HG03175 (cell line): ENCODE data around the gene KBTBD12.

ENCODE experiments used
- ATAC-seq: cut with Tn5 transposase; IDR thresholded peaks from one replicate; pipeline ENCODE4 v1.9.1; 2021; ENCODE audit warnings: mild to moderate bottlenecking, moderate library complexity; ENCODE audit not compliant: unreplicated experiment

KBTBD12 gene

DNA sequence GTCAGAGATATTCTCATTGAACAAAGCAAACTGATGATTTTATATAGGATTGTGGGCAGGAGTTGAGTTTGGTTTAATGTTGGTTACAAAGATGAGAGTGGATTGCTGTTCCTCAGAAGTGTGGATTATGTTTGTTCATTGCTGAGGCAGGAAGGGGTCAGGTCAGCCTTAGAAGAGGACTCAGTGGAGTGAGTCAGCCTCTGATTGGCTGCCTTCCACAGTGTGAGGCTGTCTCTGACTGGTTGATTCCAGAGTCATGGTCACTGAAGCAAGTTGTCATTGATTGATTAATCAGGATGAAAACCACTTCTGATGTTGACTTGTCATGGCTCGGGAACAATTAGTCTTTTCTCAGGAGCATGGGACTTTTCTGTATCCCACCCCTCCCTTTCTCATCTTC, 36.2 kb downstream of the KBTBD12 start:
- ATAC-seq: no peak

DNA sequence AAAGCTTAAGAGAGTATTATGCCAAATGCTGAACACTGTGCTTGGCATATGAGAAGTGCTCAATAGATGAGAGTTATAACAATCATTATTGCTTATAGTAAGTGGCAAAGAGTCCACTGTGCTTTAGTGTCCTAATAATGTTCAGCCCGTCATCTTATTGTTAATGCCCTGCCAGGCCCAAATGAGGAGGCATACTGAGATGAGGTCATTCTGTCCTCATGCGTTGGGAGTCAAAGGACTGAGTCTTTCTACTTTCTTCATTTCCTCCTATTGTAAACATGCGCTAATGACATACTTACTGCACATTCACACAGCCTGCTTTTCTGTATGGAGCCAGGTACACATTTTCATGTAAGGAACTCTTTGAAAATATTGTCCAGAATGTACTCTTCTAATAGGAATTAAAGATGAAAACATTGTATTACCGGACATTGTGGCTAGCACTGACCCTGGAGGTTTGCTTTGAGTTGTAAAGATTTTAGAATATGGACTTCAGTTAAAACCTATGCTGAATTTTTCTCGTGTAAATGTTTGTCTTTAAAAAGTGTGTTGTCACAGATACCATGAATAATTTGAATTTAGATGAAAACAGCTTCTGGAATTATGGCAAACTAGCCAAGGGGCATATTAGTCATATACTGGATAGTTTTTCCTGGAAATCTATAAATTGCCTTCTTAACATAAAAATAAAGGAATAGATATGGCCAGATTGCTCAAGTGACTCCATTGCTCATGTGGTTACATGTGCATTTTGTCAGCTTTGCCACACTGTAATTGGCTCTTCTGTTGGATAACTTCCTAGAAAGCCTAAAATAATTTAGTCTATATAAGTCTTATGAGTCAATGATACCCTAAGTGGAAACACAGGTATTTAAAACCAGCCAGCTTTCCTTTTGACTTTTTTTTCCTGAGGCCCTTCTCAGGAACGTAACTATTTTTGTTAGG, 38.3 kb downstream of the KBTBD12 start:
- no peak for ATAC-seq

DNA sequence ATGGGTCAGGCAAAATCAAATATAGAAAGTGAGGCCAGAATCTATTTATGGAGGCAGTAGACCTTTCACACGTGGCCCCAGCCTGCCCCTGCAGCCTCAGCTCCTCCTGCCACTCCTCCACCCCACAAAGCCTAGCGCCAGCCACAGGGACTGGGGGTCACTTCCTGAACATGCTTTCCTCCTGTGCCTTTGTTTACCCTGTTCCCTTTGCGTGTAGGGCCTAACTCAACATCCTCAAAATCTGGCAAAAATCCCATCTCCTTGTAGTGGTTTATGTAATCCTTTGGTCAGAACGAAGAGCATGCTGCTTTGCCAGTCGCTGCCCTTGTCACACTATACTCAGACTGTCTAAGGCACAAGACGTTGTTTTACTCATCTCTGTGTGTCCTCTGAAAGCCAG, 39.6 kb downstream of the KBTBD12 start:
- ATAC-seq: no peak

DNA sequence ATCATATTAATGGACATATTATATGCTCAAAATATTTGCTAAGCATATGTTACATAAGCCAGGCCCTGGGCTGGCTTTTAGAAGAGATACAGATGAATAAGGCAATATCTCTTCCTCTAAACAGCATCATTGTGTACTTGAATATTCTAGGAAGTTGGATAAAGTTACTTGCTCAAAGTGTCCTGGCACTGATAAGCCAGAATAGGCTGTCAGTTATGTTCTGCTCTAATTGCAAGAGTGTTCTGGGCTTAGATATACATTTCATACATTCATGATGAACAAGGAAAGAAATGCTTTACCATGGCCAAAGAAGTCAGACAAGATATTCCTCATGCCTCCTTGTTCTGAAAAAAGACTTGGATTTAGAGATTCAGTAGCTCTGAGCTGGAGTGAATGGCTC, 40.7 kb downstream of the KBTBD12 start:
- ATAC-seq: no peak

DNA sequence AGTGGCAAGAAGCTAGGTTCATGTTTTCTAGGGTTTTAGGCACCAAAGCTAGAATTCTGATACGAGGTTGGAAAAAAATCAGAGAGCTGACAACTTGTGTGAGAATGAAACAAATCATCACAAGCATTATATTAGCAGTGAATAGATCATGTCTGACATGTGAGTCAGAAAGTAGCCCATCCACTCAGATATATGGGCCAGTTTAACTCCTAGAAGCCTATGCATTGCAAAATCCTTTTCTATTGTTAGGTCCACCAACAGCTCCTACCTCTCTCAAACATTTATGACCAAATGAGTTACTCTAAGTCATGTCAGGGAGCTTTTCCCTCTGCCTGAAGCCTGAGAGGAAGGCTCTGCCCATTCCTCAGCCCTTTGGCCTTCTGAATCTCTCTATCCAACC, 44.0 kb downstream of the KBTBD12 start:
- no peak for ATAC-seq

DNA sequence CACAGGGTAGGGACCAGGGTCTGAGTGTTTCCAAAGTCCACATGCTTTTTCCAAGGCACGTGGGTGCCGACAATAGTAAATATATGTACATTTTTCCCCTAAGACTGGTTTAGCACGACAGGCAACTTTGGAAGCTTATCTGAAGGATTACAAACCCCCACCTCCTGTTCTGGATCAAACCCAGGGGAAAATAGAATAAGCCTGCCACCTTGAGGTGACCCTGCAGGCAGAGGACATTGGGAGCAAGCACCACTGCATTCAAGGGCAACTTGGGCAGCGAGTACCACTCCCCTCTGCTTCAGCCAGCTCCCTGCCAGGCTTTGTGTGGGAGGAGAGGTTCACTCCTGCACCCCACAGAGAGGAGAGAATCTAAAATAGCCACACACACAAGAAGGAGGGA, 44.8 kb downstream of the KBTBD12 start:
- no peak for ATAC-seq

DNA sequence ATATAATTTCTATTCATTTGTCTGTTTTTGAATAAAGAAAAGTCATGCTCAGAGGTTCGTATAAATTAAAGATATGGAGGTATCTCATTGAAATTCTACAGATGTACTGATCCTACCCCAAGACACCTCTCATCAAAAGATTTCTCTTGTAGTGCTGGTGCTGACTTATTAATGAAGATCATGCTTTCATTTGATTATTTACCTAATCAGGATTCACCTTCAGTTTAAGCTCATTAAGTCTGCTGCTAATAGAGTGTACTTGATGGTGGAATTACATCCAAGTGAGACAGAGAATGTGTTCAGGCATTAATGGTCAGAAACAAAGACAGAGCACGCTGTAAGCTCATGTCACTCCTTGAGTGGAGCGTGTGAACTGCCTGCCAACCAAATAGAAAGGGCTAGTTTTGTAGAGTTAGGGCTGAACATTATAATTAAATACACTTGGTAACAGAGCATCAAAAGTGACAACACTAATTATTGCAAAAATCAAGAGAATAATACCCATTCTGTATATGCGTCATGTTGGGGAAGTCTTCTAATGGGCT, 45.5 kb downstream of the KBTBD12 start:
- no peak for ATAC-seq

DNA sequence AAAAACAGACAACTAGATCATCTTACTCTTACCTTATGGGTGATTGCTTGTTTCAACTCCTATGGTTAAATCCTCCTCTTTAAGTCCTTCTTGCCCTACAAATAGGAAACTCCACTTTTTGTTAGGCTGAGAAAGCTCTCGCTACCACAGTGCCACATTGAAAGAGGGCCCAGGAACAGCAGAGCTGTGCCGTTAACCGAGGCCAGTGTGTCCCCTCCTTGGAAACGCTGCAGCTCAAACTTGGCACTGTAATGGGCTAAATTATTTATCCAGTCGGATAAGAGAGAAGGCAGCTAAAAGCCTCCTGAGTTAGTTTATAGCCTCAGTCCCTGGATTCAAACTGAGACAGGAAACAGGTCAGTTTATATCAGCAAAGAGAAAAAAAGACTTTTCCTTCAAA, 46.1 kb downstream of the KBTBD12 start:
- no peak for ATAC-seq

DNA sequence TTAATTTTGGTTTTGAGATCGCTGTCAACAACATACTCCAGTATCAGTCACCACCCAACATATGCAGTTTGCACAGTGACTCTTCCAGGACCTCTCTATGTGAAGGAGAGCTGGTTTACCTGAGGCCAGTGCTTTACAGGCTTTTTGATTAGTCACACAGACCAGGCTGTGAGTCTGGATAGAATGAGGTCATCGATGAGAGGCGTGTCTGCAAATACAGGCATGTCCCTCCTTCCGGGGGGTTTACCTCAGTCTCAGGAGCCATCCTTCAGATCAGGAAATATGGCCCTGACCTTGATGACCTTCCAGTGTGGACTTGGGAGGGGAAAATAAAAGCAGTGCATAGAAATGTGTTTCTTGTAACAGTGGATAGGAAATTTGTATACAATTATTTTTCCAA, 46.9 kb downstream of the KBTBD12 start:
- no peak for ATAC-seq

DNA sequence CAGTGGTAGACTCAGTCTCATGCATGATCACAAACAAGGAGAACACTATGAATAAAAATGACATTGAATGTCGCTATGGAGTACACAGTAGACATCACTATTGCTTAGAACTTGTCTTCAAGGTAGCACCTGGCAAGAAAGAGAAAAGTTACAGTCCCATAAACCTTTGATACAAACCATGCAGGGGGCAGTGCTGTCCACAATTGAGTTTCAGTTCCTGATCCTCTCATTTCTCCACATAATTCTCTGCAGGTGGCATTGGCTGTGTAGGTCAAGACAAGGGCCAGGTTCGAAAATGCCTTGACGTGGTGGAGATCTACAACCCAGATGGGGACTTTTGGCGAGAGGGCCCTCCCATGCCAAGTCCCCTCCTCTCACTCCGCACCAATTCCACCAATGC, 47.9 kb downstream of the KBTBD12 start:
- ATAC-seq: no peak

DNA sequence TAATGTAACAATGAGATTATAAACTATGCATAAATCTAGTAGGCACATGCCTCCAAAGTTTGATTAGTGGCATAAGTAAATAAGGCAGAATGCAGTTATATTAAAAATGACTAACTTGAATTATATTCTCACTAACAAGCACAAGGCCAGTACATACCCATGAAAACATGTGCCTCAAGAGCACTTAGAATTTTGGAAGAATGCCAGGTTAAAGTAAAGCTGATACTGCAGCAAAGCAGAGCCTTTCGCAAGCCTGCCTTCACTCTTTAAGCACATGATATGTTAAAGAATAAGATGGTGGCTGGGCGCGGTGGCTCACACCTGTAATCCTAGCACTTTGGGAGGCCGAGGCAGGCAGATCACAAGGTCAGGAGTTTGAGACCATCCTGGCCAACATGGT, 49.0 kb downstream of the KBTBD12 start:
- ATAC-seq: no peak

DNA sequence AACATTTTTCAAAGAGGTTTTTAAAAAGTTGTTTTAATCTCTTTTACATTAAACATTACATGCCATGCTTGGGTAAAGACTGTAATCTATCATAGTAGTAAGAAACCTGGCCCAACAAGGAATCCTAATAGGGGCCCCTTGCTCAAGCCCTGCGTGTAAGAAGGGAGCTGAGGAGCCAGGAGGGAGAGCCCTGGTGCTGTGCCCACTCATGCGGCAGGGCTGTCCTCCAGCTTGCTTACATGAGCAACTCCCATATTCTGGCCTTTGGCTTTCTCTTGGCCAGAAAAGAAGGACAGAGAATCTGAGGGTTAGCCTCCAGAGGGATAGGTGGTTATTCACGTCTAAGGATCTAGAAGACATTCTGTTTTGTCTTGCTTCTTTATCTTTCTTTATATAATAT, 49.8 kb downstream of the KBTBD12 start:
- no peak for ATAC-seq

DNA sequence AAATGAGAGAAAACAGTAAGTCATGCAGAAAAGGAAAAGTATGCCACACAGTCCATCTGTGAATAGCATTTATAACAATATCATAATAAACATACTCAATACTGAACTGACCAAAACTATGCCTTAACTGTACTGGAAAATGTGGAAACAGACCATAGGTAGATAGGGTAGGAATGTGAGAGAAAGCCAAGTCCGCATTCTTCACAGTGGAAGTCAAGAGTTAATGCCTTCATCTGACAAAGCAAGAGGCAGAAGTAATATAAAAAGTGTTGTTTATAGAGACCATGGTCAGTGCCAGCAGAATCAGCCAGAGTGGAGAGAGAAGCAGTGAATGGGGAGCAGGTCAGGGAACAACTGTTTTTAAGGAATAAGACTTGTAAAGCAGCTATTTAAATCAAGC, 52.3 kb downstream of the KBTBD12 start:
- no peak for ATAC-seq

DNA sequence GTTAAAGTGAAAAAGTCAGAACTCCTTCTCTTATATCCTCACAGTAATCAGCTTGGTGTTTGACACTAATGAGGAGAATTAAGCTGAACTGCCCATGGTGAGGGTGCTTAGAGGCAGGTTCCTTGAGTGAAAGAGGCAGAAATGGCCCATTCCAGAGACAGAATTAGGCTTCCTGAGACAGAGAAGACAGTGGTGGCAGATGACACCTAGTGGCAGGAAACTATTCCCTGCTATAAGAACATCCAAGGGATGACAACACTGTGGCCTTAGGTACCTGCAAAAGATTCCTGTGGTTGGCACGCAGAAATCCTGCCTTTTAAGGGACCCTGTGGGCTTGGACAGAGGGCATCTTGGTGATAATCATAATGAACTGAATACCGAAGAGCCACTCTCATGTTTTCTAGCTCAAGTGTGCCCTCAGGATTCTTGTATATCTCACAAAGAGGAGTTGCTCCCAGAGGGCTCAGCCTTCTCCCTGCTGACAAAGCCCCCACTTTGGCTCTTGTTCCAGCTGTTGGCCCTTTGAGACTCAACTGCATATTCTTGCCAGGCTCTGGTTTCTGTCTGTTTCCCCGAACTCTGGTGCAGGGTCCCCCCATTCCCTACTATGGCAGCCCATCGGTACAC, 56.0 kb downstream of the KBTBD12 start:
- no peak for ATAC-seq

DNA sequence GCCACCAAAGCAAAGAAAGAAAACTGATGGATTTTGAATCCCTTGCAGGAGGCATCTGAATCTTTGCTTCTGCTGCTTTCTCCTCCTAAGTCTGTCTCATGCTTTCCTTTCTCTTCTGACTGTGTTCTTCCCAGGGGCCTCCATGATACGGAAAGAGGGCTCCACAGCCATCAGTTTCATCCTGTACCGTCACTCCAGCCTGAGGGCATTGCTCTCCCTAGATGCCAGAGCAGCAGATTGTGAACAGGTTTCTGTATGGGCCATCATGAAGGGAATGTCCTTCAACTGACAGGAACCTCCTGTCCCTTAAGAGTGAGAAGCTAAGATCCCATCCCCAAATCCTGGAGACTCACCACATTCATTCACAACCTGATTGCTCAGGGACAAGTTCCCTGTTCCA, 59.2 kb downstream of the KBTBD12 start:
- no peak for ATAC-seq

DNA sequence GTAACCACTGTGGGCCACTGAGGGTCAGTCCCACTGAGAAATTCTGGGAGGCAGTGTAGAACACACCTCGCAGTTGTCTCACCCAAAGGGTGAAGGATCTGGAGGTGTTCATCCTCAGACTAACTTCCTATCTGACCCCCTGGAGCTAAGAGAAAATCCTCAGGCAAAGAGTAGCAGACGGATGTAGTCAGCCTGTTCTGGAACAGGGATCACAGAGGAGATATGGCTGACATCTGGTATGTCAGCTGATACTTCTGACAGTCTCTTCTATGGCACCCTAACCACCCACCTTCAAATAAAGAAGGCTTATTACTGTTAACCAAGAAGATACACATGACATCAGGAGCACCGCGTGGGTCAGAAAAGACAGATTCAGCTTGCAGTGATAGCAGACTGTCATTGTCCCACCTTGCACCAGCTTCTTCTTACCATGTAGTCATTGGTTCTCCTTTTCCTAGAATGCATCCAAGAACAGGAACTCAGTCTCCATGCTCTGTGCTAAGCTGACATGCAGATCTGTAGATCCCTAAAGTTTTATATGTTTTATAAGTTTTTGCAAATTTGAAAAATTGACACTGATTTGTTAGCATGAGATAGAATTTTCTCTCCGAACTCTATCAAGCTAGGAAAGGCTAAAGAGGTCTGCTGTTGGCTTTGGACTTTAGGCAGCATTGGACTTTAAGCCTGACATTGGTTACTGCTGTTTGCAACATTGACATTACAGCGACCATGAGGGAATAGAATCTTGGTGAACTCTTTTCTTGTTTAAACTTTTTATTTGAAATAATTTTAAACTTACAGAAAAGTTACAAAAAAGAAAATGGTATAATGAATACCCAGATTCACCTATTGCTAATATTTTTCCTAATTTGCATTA, 60.4 kb downstream of the KBTBD12 start:
- ATAC-seq: no peak

DNA sequence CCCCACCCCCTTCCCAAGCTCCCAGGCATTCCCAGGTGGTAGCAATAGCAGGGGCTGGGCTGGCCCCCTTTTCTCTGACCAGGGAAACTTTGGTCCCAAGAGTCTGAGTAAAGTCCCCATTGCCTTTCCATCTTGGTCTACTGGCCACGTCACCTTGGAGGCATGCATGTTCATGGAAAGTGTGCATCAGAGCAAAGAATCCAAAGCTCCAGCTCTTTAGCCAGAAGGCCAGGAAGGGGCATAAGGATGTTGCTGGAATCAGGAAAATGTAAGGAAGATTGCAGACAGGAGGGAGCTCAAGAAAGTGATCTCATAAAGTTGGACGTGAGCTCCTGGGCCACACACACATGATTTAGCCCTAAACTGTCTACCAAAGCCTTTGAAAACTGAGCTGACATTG, 63.6 kb downstream of the KBTBD12 start:
- no peak for ATAC-seq

DNA sequence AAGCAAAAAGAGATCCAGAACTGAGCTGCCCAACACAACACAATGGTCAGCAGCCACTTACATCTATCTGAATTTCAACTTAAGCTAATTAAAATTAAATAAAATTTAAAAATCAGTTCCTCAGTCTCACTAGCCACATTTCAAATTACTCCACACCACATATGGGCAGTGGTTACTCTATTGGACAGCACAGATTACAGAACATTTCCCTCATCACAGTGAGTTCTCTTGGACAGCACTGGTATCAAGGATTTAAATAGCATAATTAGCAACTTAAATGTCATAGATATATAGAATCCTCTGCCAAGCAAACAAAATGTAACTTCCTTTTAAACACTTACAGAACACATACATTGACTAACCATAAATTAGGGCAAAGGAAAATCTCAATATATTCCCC, 64.4 kb downstream of the KBTBD12 start:
- ATAC-seq: no peak

DNA sequence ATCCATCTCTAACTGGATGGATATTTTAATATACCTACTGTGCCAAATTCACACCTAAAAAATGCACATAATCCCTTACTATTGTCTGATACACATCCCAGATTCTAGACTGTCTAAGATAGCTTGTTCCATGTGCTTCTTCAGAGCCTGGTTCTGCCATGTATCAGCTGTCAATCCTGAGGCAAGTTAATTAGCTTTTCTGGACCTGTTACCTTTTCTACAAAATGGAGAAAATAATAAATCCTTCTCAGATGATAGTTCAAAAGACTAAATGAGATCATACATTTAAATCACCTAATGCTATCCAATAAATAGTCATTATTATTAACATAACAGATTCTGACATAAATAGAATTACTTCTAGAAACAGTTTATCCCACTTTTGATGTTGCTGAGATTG, 66.1 kb downstream of the KBTBD12 start:
- no peak for ATAC-seq

DNA sequence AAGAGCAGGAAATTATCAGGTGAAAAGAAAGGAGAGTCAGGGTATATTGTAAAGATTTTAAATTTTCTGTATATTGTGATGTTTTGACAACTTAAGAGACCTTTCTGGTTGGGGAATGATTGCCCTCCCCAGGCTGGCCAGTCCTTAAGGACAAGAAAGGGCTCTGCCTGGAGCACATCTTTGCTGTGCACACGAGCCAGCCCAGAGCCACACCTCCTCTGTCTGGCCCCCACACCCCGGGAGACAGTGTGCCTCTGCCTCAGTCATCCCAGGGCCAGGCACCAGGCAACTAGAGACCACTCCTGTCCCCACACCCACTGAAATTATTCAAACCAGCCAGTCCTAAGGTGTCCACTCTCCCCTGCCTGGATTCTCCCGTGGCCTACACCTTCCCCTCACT, 67.1 kb downstream of the KBTBD12 start:
- no peak for ATAC-seq

DNA sequence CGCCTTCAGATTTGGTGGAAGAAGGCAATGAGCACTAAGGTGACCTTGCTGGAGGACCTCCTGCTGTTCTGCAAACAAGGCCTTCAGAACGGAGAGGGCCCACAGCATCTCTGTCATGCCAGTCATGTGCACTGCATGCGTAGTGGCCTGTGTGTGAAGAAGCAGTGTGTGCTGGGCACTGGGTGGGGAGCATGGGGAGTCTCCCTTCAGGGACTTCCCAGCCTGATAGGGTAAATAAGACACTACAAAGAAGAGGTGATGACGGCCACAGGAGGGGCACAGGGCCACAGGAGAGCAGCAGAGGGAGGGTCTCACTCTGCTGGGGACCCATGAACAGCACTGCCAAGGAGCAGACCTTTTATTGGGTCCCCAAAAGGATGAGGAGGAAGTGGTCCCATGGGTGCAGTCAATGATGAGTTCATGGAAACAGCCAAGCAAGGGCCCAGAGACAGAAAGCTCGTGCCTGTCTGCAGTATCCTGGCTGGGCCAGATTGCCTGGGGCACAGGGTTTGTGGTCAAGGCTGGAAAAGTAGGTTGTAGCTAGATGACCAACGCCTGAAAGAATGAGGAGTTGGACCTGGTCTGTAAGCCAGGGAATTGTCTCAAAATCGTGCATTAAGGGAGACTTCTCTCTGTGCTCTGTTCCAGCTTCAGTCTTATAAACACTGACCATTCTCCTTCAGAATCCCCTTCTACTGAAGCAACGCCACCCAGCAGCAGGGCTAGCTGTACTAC, 69.4 kb downstream of the KBTBD12 start:
- no peak for ATAC-seq
